Measurements from ENCODE around the gene SPDYE3.
"Not testable (repeated sequence)": the region's sequence is repeated elsewhere in the genome, so short reads cannot be mapped to it uniquely, and the experiment has no call there.

Gene SPDYE3

GRCh38 chr7:100341286-100341685, 33.8 kb downstream of the SPDYE3 start:
- H3K79me2 ChIP-seq (ENCODE audit: control insufficient read depth, insufficient read depth, low read length); H2BK5ac ChIP-seq (ENCODE audit: low read length); DNase-seq; H3K4me3 ChIP-seq (ENCODE audit: low read length); H3K18ac ChIP-seq (ENCODE audit: low read length); H3K4me2 ChIP-seq (ENCODE audit: low read length); H3K4me1 ChIP-seq (ENCODE audit: control insufficient read depth, low read depth, low read length); H3K56ac ChIP-seq (ENCODE audit: low read length); H3K79me1 ChIP-seq (ENCODE audit: low read length); H4K5ac ChIP-seq (ENCODE audit: low read length); H2AK5ac ChIP-seq (ENCODE audit: low read length); H3K9ac ChIP-seq (ENCODE audit: low read length); H3K27ac ChIP-seq (ENCODE audit: low read depth, low read length); H3K36me3 ChIP-seq (ENCODE audit: control insufficient read depth, insufficient read depth, low read length); H2BK120ac ChIP-seq (ENCODE audit: low read depth, low read length); H3K23ac ChIP-seq (ENCODE audit: low read length); H4K8ac ChIP-seq (ENCODE audit: low read depth, low read length); H2BK15ac ChIP-seq (replicated peaks; ENCODE audit: low read depth); H3K4ac ChIP-seq (ENCODE audit: low read depth, low read length); H3K27me3 ChIP-seq (ENCODE audit: insufficient read depth, low read length, poor library complexity): not testable (repeated sequence)
- WGBS (ENCODE audit: extremely low coverage, insufficient coverage, low lambda C conversion rate), result no CpG with 5 or more reads among the region's 6 CpGs

- Histone ChIP-seq H4K8ac (ENCODE audit: low read depth, low read length) (no peak overlapping the region), H3K56ac (ENCODE audit: low read length) (no peak overlapping the region), H3K27ac (ENCODE audit: low read depth, low read length) (no peak overlapping the region), H2BK120ac (ENCODE audit: low read depth, low read length) (no peak overlapping the region), H4K5ac (ENCODE audit: low read length) (no peak overlapping the region), H2BK15ac (replicated peaks; ENCODE audit: low read depth) (no peak overlapping the region), H3K4me3 (ENCODE audit: low read length) (no peak overlapping the region), H3K27me3 (ENCODE audit: insufficient read depth, low read length, poor library complexity) (no peaks in the 10 kb centered on the region), H3K4ac (ENCODE audit: low read depth, low read length) (no peak overlapping the region), H3K23ac (ENCODE audit: low read length) (no peak overlapping the region), H3K18ac (ENCODE audit: low read length) (no peak overlapping the region), H3K79me1 (ENCODE audit: low read length) (peaks cover 3% of the 10 kb centered on the region), H2AK5ac (ENCODE audit: low read length) (no peak overlapping the region), H3K4me2 (ENCODE audit: low read length) (no peak overlapping the region), H3K36me3 (ENCODE audit: control insufficient read depth, insufficient read depth, low read length) (peaks cover 16% of the 10 kb centered on the region), H3K4me1 (ENCODE audit: control insufficient read depth, low read depth, low read length) (no peaks in the 10 kb centered on the region), H3K79me2 (ENCODE audit: control insufficient read depth, insufficient read depth, low read length) (no peaks in the 10 kb centered on the region), H3K9ac (ENCODE audit: low read length) (no peak overlapping the region), H2BK5ac (ENCODE audit: low read length) (no peak overlapping the region)
- no peak for DNase-seq
- no CpG with 5 or more reads among the region's 6 CpGs for WGBS (ENCODE audit: extremely low coverage, insufficient coverage, low lambda C conversion rate)
These were observed 35.3 kb downstream of the SPDYE3 start for GRCh38 chr7:100342765-100343164.

- H2AK5ac ChIP-seq (ENCODE audit: low read length); H3K4me1 ChIP-seq (ENCODE audit: control insufficient read depth, low read depth, low read length); H3K27me3 ChIP-seq (ENCODE audit: insufficient read depth, low read length, poor library complexity); H4K5ac ChIP-seq (ENCODE audit: low read length); H3K4me3 ChIP-seq (ENCODE audit: low read length); H2BK120ac ChIP-seq (ENCODE audit: low read depth, low read length); H3K23ac ChIP-seq (ENCODE audit: low read length); H2BK5ac ChIP-seq (ENCODE audit: low read length); H3K18ac ChIP-seq (ENCODE audit: low read length); H3K79me1 ChIP-seq (ENCODE audit: low read length); H3K27ac ChIP-seq (ENCODE audit: low read depth, low read length); H3K9ac ChIP-seq (ENCODE audit: low read length); H3K79me2 ChIP-seq (ENCODE audit: control insufficient read depth, insufficient read depth, low read length); H3K56ac ChIP-seq (ENCODE audit: low read length); H3K4me2 ChIP-seq (ENCODE audit: low read length); H4K8ac ChIP-seq (ENCODE audit: low read depth, low read length); H2BK15ac ChIP-seq (replicated peaks; ENCODE audit: low read depth); DNase-seq; H3K4ac ChIP-seq (ENCODE audit: low read depth, low read length): not testable (repeated sequence)
- WGBS (ENCODE audit: extremely low coverage, insufficient coverage, low lambda C conversion rate), result no CpG with 5 or more reads among the region's 4 CpGs
- peaks cover 17% of the 10 kb centered on the region for H3K36me3 ChIP-seq (ENCODE audit: control insufficient read depth, insufficient read depth, low read length)
These were observed 36.6 kb downstream of the SPDYE3 start for GRCh38 chr7:100344124-100344559.

- not testable (repeated sequence) for H3K23ac ChIP-seq (ENCODE audit: low read length); H3K18ac ChIP-seq (ENCODE audit: low read length); H3K4me2 ChIP-seq (ENCODE audit: low read length); H3K9ac ChIP-seq (ENCODE audit: low read length); H4K5ac ChIP-seq (ENCODE audit: low read length); H2BK15ac ChIP-seq (replicated peaks; ENCODE audit: low read depth); H4K8ac ChIP-seq (ENCODE audit: low read depth, low read length); H3K4me1 ChIP-seq (ENCODE audit: control insufficient read depth, low read depth, low read length); H3K56ac ChIP-seq (ENCODE audit: low read length); H3K79me2 ChIP-seq (ENCODE audit: control insufficient read depth, insufficient read depth, low read length); H3K4ac ChIP-seq (ENCODE audit: low read depth, low read length); H3K27me3 ChIP-seq (ENCODE audit: insufficient read depth, low read length, poor library complexity); H3K4me3 ChIP-seq (ENCODE audit: low read length); H2BK5ac ChIP-seq (ENCODE audit: low read length); H2AK5ac ChIP-seq (ENCODE audit: low read length); H3K79me1 ChIP-seq (ENCODE audit: low read length); H3K27ac ChIP-seq (ENCODE audit: low read depth, low read length); H2BK120ac ChIP-seq (ENCODE audit: low read depth, low read length)
- peak; percentile 66 for DNase-seq
- WGBS (ENCODE audit: extremely low coverage, insufficient coverage, low lambda C conversion rate), result no CpG with 5 or more reads among the region's 13 CpGs
- peaks cover 18% of the 10 kb centered on the region for H3K36me3 ChIP-seq (ENCODE audit: control insufficient read depth, insufficient read depth, low read length)
These were observed 37.2 kb downstream of the SPDYE3 start for GRCh38 chr7:100344560-100345287.

GRCh38 chr7:100345288-100345672, 37.8 kb downstream of the SPDYE3 start:
- peaks cover 18% of the 10 kb centered on the region for H3K36me3 ChIP-seq (ENCODE audit: control insufficient read depth, insufficient read depth, low read length)
- H2BK5ac ChIP-seq (ENCODE audit: low read length); H3K56ac ChIP-seq (ENCODE audit: low read length): not testable (repeated sequence)

GRCh38 chr7:100346921-100347320, 39.4 kb downstream of the SPDYE3 start:
- H3K36me3 ChIP-seq (ENCODE audit: control insufficient read depth, insufficient read depth, low read length), result peaks cover 22% of the 10 kb centered on the region

More at GRCh38 chr7:100345288-100345672, 37.8 kb downstream of the SPDYE3 start:
- H3K4ac ChIP-seq (ENCODE audit: low read depth, low read length); H3K79me2 ChIP-seq (ENCODE audit: control insufficient read depth, insufficient read depth, low read length); H3K4me3 ChIP-seq (ENCODE audit: low read length); H3K18ac ChIP-seq (ENCODE audit: low read length); H2AK5ac ChIP-seq (ENCODE audit: low read length); H3K4me2 ChIP-seq (ENCODE audit: low read length); H2BK15ac ChIP-seq (replicated peaks; ENCODE audit: low read depth); H3K79me1 ChIP-seq (ENCODE audit: low read length); H3K4me1 ChIP-seq (ENCODE audit: control insufficient read depth, low read depth, low read length); H3K27me3 ChIP-seq (ENCODE audit: insufficient read depth, low read length, poor library complexity); H4K5ac ChIP-seq (ENCODE audit: low read length); H3K27ac ChIP-seq (ENCODE audit: low read depth, low read length); H4K8ac ChIP-seq (ENCODE audit: low read depth, low read length); H3K23ac ChIP-seq (ENCODE audit: low read length); H2BK120ac ChIP-seq (ENCODE audit: low read depth, low read length); H3K9ac ChIP-seq (ENCODE audit: low read length): not testable (repeated sequence)
- WGBS (ENCODE audit: extremely low coverage, insufficient coverage, low lambda C conversion rate), result no CpG with 5 or more reads among the region's 5 CpGs
- peak; percentile 58 for DNase-seq

More at GRCh38 chr7:100346921-100347320, 39.4 kb downstream of the SPDYE3 start:
- no peak overlapping the region for H2BK5ac ChIP-seq (ENCODE audit: low read length)
- no peaks in the 10 kb centered on the region for H3K4me1 ChIP-seq (ENCODE audit: control insufficient read depth, low read depth, low read length)
- H3K27ac ChIP-seq (ENCODE audit: low read depth, low read length), result no peak overlapping the region
- H3K4me3 ChIP-seq (ENCODE audit: low read length), result no peak overlapping the region
- H3K79me2 ChIP-seq (ENCODE audit: control insufficient read depth, insufficient read depth, low read length), result no peaks in the 10 kb centered on the region
- H3K4me2 ChIP-seq (ENCODE audit: low read length), result no peak overlapping the region
- no peak overlapping the region for H3K9ac ChIP-seq (ENCODE audit: low read length)
- H4K8ac ChIP-seq (ENCODE audit: low read depth, low read length), result no peak overlapping the region
- H3K4ac ChIP-seq (ENCODE audit: low read depth, low read length), result no peak overlapping the region
- no peaks in the 10 kb centered on the region for H3K27me3 ChIP-seq (ENCODE audit: insufficient read depth, low read length, poor library complexity)
- H2BK15ac ChIP-seq (replicated peaks; ENCODE audit: low read depth), result no peak overlapping the region
- H3K79me1 ChIP-seq (ENCODE audit: low read length), result peaks cover 3% of the 10 kb centered on the region
- H3K23ac ChIP-seq (ENCODE audit: low read length), result no peak overlapping the region
- no peak overlapping the region for H2BK120ac ChIP-seq (ENCODE audit: low read depth, low read length)
- no peak overlapping the region for H3K18ac ChIP-seq (ENCODE audit: low read length)
- H2AK5ac ChIP-seq (ENCODE audit: low read length), result no peak overlapping the region
- H4K5ac ChIP-seq (ENCODE audit: low read length), result no peak overlapping the region
- DNase-seq, result no peak
- no peak overlapping the region for H3K56ac ChIP-seq (ENCODE audit: low read length)
